HG02870 (cell line): ENCODE results near the gene ORM1.
"Not testable (repeated sequence)": the region's sequence is repeated elsewhere in the genome, so short reads cannot be mapped to it uniquely, and the experiment has no call there.

Source experiments
- ATAC-seq: cut with Tn5 transposase; IDR thresholded peaks from one replicate; pipeline ENCODE4 v1.9.1; 2021; ENCODE audit warnings: mild to moderate bottlenecking, moderate library complexity; ENCODE audit not compliant: unreplicated experiment

ORM1 gene

DNA sequence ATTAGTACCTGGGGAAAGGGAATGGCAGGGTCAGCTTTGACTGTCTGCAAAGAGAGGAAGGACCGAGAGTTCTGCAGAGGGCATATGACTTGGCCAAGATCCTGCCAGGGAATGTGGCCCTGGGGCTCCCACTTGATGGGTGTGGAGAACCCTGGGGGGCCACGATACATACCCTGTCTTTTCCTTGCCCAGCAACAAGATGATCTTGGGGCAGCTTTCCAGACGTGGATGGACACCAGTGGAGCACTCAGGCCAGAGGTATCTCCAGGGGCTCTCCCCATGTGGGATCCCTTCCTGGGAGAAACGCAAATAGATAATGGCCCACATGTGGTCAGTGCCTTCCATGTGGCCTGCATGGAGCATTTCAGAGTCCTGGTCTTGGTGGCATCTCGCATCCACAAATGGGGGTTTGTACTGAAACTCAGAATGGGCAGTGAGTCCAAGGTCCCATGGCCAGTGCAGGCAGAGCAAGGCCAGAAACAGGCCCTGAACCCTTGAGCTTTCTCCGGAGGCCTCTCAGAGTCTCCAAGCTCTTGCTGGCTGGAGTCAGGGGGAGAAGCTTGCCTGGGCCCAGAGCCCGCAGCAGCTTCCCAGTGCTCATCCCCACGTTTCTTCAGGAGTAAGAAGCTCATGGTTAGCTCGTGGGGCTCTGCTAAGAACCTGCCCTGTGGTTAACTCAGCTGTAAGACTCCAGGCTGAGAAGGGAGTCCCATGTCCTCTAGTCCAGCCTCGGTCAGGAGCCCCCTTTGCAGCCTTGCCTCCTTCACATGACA lies 18.3 kb upstream of the ORM1 start:
- no peak for ATAC-seq

DNA sequence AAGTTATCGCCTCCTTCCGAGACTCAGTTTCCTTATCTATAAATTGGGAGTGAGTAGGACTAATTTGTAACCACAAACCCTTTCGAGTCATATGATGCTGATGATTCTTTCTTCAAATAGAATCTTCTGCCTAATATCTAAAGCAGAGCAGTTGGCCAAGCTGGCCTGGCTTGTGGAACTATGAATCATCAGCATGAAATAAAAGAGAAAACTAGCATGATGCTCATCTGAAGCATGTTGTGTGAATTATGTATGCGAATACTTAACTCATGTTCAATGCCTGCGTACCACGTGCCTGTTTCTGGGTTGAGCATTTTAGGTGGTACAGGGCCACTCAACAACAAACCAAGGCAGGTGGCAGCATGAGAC lies 15.0 kb upstream of the ORM1 start:
- ATAC-seq, result no peak

DNA sequence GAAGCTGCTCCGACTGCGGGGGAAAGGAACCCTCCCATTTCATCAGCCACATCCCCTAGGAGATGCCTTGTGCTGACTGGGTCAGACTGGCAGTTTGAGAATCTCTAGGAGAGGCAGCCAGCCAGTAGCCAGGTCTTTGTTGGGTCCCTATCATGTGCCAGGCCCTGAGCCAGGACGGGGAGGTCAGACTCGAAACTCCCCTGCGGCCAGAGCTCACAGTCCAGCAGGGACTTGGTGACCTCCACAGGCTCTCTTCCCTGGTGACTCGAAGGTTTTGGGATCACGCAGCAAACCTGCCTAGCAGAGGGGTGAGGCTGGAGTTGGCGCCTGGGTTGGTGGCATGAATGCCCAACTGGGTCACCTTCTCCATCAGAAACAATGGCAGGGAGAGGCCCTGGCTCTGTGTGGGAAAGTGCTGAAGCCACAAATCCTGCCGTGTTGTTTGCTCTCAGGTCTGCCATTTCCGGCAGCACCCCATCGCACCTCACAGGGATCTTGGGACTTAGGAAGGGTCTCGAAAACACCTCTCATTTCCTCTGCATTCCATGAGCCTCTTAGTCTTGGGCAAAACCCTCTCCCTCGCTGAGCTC lies 14.4 kb upstream of the ORM1 start:
- no peak for ATAC-seq

DNA sequence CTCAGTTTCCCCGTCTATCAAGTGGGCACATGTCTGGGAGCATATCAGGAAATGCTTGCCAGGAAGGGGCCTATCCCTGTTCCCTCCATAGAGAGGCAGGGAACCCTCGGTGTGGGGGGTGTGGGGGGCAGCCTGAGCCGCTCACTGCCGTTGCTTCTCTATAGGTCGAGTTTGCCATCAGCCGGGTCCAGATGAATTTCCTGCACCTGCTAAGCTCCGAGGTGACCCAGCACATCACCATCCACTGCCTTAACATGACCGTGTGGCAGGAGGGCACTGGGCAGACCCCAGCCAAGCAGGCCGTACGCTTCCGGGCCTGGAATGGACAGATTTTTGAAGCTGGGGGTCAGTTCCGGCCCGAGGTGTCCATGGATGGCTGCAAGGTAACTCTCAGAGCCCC lies 13.8 kb upstream of the ORM1 start:
- no peak for ATAC-seq

DNA sequence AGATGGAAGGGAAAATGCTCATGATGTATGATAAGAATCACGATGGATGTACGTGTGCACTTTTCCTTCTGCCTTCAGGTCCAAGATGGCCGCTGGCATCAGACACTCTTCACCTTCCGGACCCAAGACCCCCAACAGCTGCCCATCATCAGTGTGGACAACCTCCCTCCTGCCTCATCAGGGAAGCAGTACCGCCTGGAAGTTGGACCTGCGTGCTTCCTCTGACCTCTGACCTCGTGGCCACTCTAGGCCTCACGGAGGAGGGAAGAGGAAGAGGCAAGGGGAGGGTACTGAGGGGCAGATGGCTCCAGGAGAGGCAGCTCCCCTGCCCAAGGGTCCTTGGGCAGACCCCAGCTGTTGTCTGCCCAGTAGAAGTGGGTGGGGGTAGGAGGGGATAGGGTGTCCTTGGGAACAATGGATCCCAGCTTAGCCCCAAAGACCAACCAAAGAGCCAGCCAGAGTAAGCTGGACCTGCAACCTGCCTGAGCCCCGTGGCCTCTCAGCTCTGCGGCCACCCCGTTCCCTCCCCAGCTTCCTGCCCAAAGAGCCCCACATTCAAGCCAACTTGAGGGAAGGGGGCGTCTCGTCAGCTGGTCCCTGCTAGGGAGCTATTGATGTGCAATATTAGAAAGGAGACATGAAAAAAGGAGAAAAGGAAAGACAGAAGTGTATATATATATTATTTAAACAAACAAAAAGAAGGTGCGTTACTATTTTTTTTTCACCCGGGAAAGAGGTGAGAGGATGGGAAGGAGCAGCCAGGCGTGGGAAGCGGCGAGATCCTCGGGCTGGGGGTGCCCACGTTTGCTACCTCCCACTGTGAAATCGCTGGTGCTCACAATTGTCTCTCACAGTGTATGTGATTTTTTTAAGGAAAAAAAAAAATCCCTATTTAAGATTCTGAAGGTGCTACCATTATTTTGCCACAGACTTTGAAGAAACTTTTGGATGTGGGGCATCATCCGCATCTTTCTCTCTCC lies 12.1 kb upstream of the ORM1 start:
- ATAC-seq, result no peak

DNA sequence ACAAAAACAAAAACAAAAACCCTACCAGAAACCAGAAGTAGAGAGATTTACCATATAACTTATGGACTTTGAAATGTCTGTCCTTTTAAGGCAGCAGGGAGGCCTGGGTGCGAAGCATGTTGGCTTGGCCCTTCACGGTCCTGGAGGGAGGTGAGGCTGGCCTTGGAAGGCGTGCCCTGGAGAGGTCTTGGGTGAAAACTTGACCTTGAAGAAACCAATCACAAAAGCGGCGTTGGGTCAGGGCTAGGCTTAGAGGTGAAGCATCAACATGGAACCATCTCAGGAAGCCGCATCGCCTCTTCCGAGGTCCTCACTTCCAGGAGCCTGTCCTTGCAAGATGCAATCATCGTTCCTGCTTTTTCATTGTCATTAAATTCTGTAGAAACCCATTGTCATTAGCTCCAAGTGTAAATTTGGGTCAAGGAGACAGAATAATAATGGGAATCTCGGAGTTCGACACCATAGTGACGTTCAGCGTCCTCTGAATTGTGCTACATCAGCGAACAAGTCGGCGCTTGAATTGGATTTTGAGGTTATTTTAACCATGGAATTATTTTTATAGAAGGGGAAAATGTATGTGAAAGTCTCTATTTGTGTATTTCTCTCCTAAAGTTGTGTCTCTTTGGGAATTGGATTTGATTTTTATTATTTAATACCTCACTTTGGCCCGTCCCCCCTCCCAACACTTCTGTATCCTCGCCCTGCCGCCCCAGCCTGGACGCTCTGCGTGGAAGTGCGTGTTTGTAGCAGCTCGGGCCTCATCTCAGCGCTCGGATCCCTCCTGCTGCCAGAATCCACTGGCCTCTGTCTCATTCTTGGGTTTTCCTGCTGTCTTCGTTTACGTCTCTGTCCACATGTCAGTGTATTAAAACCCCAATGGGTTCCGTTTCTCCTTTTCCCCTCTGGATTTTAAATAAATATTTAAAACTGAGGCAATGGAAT lies 11.1 kb upstream of the ORM1 start:
- ATAC-seq, result no peak

DNA sequence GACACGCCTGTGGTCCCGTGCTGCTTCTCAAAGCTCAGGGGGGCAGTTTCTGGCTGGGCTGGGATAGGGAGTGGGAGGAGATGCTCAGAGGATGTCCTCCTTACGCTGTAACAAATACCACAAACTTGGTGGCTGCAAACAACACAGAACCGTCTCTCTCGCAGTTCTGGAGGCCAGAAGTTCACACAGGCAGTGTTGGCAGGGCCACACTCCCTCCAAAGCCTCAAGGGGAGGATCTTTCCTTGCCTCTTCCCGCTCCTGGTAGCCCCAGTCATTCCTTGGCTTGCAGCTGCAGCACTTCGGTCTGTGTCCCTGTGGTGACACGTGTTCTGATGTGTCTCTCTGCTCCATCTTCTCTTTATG lies 10.4 kb upstream of the ORM1 start:
- no peak for ATAC-seq

DNA sequence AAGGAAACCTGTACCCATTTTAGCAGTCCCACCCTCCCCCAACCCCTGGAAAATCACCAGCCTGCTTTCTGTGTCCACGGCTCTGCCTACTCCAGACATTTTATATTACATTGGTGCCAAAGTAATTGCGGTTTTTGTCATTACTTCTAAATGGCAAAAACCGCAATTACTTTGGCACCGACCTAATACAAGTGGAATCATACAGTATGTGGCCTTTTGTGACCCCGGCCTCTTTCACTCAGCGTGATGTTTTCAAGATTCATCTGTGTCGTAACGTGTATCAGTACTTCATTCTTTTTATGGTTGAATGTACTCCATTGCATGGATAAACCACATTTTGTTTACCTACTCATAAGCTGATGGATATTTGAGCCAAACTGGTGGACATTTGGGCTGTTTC lies 9.7 kb upstream of the ORM1 start:
- ATAC-seq, result no peak

DNA sequence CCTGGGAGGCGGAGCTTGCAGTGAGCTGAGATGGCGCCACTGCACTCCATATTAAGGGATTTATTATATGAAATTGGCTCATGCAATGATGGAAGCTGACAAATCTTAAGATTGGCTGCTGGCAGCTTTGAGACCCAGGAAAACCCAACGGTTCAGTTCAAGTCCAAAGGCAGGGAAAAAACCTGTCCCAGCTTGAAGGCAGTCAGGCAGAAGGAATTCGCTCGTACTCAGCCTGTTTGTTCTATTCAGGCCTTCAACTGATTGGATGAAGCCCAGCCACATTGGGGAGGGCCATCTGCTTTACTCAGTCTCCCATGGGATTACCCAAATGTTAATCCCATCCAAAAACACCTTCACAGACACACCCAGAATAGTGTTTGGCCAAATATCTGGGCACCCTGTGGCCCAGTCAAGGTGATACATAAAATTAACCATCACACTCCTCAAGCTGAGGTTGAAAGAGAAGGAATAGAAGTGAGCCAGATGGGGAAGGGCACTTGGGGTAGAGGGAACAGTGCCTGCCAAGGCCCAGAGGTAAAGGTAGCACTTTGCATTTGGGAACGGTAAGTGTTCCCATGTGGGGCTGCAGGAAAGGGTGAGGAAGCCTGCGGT lies 8.5 kb upstream of the ORM1 start:
- no peak for ATAC-seq

DNA sequence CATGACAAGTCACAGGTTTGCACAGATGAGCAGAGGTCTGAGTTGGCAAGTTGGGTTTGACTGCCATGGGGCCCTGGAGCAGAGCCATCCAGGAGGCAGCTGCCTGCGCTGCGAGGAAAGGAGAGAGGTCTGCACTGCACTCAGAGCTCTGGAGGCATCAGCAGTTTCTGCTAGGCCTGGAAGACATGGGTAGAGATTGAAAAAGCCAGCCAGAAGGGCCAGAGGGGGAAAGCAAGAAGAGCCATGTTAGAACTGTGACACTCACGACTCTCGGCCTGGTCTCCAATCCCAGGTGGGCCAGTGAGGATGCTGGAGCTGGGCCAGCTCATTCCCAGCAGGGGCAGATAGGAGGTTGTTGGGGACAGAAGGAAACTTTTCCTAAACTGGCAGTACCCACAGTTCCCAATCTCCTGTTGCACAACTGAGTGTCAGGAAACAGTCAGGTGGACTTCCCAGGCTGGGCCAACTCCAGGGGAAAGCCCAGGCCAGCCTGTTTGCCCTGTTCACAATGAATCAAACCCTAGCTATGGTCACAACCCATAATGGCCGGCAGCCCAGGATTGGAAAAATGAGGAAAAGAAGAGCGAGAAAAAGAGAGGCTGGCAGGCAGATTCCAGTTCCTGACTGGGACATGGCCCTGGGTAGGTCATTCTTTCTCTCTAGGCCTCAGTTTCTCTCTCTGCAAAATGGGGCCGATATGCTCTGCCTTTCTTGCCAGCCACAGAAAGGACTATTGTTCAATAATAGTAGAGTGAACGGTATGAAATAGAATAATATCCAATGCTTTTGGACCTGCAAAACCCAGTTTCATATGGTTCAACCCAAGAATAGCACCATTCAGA lies 7.8 kb upstream of the ORM1 start:
- no peak for ATAC-seq

DNA sequence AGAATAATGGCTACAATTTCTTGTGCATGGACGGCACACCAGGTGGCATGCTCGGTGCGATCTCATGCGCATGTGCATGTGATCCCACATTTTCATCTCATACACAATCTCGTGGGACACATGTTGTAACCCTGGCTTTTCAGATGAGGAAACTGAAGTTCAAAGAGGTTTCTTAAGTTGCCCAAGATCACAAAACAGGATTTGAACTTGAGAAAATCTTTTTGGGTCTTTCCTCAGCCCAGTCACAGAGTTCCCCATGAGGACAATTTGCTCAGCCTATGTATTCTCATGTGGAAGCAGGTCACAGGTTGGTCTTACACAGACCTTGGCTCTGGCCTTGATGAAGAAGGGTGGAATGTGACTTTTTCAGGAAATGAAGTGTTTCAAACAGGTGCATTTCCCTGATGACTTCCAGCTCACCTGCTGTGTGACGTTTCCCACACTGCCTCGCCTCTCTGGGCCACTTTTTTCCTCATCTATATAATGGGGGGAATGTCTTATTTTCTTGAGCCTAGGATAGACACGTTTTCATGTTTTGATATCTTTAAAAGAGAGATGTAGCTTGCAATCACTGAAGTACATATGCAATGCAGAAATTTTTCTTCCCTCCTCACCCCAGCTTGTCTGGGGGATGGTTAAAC lies 7.1 kb upstream of the ORM1 start:
- ATAC-seq, result no peak

DNA sequence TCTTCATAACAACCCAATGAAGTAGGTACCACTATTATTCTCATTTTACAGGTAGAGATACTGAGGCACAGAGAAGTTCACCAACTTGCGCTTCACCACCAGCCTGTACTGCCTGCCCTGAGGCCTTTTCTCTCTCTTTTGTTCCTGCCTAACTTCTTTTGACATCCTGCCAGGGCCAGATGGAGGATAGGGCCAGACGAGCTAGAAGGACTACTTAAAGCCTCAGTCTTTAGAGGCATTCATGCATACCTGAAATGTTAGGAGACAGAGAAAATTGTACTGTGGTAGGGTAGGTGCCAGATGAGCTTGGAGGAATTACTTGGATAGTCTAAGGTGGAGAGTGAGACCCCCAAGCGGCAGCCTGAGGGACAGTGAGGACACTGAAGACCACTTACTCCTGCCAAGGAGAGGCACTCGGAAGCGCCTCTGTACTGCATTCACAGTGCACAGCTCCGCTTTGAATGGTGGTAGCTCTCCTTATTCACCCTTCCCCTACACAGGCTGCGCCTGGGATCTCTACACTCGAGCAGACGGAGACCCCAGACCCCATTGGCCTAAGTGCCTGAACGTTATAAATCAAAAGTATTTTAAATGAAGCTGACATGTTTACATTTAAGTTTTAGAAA lies 6.2 kb upstream of the ORM1 start:
- ATAC-seq, result no peak

DNA sequence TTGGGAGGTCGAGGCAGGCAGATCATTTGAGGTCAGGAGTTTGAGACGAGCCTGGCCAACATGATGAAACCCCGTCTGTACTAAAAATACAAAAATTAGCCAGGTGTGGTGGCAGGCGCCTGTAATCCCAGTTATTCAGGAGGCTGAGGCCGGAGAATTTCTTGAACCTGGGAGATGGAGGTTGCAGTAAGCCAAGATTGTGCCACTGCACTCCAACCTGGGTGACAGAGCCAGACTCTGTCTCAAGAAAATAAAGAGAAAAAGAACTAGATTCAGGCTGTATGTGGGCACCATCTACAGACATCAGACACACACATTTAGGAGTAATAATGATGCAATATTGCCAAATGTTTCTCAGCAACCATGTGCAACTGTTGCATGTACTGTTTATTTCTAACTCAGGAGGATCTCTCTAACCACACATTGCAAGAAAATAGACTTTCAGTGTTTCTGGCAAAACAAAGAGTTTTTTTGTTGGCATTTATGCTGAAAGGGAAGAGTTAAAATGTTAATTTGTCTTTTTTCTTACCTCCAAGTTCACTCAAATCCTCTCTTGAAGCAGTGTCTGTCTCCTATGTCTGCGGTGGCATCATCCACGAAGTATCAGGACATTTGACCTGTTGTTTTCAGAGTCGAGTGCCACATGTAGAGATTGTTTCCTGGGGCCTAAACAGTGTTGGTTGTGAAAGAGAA lies 5.1 kb upstream of the ORM1 start:
- no peak for ATAC-seq

DNA sequence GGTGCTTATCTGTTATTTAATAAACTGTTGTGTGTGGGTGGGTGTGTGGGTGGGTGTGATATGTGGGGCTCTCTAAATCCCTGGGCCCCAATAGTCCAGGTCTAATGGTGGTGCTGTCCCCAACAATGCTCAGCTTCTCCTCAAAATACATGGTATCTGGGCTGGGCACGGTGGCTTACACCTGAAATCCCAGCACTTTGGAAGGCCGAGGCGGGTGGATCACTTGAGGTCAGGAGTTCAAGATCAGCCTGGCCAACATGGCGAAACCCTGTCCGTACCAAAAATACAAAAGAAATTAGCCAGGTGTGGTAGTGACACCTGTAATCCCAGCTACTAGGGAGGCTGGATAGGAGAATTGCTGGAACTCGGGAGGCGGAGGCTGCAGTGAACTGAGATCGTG lies 4.5 kb upstream of the ORM1 start:
- ATAC-seq, result no peak

DNA sequence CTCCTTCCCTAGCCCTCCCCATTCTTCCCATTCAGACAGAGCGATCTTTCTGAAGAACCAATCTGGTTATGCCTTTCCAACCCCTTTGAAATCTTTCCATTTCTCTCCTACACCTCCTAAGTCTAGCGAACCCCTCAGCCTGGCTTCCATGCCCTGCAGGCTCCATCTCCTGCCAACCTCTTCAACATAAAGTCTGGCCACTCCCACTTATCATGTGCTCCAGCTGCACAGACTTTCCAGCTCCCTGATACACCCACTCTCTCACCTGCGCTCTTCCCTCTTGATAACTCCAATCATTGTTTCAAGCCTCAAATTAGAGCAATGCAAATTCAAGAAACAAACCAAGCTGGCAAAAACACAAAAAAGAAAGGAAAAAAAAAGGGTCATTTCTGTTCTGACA lies 3.8 kb upstream of the ORM1 start:
- ATAC-seq, result no peak

DNA sequence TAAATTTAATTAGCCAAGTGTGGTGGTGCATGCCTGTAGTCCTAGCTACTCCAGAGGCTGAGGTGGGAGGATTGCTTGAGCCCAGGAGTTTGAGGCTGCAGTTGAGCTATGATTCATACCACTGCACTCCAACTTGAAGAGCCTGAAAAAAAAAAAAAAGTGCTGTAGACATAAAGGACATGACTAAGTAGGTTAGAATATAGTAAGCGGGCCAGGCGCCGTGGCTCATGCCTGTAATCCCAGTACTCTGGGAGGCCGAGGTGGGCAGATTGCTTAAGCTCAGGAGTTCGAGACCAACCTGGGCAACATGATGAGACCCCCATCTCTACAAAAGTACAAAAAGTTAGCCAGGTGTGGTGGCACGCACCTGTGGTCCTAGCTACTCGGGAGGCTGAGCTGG lies 2.2 kb upstream of the ORM1 start:
- not testable (repeated sequence) for ATAC-seq

DNA sequence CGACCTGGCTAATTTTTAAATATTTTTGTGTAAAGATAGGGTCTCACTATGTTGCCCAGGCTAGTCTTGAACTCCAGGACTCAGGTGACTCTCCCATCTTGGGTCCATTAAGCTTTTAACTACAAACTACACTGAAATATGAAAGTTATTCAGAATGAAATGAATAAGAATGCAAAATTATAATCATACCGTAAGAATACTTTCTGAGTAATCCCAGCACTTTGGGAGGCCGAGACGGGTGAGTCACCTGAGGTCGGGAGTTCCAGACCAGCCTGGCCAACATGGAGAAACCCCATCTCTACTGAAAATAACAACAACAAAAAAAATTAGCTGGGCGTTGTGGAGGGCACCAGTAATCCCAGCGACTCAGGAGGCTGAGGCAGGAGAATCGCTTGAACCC lies 1.1 kb upstream of the ORM1 start:
- ATAC-seq, result no peak
